Fibroblast of skin of left biceps (primary cell): ENCODE measurements around the gene LDHD.

Source experiments
- DNase-seq, 2 experiments: peaks; one replicate each; pipeline ENCODE4 v3.0.0-alpha.2; 2013; ENCODE audit warnings: low read depth in 2 of 2

The LDHD gene

DNA sequence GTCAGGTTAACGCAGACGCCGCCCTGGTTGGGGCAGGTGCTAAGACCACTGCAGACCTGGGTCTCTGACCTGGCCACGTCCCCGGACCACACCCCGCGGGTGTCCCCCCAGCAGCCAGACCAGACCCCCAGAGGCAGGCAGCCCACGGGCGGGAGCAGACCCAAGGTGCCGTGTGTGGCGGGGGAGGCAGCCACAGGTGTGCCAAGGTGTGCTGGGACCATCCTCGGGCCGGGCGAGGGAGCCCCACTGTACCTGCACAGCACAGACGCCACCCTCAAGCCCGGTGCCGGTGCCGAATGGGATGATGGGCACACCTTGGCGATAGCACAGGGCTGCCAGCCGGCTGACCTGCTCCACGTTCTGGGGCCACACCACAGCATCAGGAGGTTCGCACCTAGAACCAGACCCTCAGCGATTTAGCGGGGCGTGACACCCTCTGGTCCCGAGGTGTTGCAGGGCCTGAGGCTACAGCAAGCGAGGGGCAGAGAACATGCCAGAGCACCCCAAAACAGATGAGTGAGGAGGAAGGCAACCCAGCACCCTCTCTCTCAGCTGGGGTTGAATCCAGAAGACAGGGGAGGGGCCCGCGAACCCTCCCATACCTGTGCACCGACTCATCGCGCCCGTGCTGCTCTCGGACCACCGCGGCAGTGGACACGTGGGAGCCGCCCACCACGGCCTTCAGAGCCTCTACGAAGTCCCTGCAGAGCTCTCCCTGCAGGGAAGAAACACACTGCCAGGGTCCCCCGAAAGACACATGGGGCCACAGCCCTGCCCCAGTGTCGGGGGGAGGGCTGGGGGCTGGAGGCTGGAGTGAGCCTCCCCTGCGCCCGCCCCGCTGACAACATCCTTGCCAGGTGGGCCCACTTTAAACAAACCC lies 1.4 kb downstream of the LDHD start:
- no peak for DNase-seq

GRCh38 chr16:75114179-75114945 lies 2.2 kb downstream of the LDHD start:
- DNase-seq, result no peak

GRCh38 chr16:75113541-75114121 lies 2.9 kb downstream of the LDHD start:
- DNase-seq, result no peak

DNA sequence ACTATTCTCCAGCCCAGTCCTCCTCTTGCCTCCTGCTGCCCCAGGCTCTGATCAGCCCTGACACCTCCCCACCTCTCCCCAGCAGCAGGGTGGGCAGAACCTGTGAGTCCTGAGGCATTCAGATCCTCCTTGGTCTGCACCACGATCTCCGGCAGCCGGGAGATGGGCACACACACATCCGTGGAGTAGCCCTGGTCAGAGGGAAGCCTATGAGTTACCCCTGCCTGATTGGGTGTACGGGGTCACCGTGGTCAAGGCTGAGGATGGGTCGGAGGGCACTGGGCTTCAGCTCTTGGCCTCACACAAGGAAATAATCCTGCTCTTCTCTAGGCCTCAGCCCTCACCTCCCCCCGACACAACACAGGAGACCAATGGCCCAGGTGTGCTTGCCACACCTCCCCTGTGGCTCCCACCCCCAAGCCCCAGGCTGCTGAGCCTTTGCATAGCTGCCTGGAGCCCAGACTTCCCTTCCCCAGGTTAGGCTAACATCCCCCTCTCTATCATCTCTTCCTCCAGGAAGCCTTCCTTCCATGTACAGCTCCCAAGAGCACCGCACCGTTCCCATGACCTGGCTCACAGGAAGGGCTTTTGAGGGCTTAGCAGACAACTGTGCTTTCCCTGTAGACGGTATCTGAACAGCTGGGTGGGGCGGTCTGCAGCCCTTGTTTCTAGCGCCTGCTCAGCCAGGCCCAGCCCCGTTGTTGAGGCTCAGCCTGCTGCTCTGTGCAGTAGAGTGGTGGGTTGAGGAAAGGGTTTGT lies 3.7 kb downstream of the LDHD start:
- DNase-seq, result no peak

DNA sequence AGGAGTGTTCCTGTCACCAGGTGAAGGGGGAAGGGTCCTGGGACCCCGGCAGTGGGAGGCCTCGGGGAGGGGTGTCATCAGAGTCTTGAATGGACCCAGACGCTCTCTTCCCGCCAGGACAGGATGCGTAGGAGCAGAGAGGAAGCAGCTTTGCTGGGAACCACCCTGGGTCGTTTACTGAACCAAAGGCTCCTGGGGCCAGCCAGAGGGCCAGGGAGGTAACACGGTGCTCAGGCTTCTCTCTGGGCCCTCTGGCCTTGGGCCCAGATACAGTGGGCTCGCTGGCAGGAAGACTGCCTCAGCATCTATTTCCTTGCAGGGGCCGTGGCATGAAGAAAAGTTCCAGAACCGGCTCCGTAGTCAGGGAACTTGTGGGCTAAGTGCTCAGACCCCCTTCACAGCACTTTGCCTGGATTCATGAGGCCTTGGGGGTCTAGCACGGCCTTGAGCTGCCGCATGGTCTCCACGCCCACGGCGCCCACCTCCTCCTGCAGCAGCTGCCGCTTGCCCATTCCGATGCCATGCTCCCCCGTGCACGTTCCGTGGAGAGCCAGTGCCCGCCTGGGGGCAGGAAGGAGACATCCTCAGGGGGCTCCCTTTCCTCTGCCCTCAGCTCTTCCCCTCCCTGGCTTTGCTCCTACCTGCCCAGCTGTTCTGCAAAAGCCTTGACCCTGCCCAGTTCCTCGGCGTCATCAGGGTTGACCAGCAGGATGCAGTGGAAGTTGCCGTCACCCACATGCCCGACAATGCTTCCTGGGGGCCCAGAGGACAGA lies 4.4 kb downstream of the LDHD start:
- DNase-seq, result no peak

- DNase-seq, result no peak
Observed at GRCh38 chr16:75111514-75111940, 5.1 kb downstream of the LDHD start.

DNA sequence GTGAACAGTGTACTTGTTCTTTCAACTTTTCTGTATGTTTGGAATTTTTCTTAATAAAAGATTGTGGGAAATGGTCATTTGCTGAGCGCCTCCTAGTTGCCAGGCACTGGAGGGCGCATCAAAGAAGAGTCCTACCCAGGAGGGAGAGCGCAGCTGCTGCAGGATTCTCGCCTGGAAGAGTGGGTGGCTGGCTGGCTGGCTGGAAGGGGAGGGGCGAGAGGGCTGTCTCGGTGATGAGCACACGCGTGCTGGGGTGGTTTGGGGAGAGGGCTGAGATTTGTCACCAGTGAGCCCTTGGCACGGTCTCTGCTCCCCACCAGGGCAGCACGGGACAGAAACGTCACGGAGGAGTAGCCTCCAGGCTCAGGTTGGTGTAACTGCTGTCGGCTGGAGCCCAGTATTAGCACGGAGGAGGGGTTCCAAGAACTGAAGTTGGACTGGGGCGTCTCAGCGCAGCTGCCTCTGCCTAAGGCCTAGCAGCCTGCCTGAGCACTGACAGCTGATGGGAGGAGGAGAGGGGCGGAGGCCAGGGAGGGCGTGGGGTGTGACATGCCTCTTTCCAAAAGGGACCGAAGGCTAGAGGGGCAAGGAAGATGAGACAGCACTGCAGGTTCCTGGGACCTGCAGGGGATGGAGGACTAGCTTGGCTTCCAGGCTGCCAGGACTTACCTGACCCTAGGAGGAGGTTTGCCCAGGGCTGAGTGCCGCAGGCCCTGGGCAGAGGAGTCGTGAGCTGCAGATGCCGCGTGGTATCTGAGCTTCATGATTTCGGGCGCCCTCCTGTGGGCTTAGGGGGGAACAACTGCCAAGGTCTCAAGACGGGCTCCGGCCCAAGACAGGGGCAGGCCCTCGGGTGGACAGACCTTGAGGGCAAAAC lies 5.7 kb downstream of the LDHD start:
- DNase-seq, result peak; percentile 37 to 60

DNA sequence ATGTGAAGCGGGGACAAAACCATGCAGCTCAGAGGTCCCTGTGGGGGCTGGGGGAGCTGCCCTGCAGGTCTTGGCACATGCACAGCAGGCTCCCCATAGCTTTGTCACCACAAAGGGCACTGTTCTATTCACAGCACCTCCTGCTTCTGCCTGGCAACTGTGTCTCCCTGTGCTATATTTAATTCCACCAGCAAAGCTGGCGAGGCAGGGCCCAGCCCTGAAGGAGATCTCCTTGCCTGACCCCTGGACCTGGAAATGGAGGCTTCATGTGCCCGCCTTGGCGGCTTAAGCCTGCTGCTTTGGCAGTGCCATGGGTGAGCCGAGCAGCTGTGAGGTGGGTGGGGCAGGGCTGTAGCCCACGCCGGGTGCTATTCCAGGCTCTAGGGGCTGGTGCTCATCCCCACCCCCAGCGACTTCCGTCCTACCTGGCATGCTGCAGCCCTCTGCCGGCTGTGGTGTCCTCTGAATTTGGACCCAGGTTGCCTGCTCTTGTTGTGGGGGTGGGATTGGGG lies 6.8 kb downstream of the LDHD start:
- DNase-seq, result no peak

GRCh38 chr16:75108792-75109731 lies 7.5 kb downstream of the LDHD start:
- DNase-seq, result peak; percentile 58 to 59

GRCh38 chr16:75107505-75107904 lies 9.1 kb downstream of the LDHD start:
- no peak for DNase-seq

DNA sequence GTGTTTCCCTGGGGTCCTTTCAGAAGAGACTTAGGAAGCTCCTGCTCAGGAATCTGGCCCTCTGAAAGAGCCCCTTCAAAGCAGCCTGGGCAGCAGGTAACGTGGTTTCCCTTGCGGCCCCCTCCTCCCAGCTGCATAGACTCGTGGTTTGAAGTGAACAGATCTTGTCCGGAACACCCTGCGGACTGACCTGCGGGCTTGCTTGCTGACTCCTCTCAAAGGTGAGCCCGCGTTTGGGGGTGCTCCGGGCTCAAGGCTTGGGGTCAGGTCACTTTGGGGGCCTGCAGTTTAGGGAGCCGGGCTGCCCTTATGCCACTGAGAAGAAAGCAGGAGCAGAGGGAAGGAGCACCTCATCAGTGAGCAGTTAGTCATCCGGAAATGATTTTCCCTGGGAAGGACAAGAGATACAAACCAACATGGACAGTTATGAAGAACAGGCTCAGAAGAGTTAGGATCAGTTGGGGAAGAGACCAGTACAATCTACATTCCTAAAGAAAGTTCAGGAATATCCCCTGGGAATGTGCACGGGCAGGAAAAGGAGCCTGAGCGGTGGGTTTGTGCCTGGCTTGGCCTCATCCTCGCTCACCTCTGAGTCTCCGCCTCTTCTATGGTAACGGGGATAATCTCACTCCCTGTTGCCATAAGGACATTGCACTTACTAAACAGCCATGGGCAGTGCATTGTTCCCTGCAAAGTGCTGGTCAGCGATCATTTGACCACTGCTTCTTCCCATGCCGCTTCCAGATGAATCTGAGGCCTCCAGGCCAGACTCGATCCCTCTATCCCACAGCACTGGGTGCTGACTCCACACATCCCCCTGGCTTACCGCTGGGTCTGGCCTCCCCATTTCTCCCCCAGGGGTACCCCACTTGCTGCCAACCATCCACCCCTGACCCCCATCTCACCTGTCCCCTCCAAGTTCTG lies 10.0 kb downstream of the LDHD start:
- no peak for DNase-seq

GRCh38 chr16:75105306-75106061 lies 11.1 kb downstream of the LDHD start:
- no peak for DNase-seq

DNA sequence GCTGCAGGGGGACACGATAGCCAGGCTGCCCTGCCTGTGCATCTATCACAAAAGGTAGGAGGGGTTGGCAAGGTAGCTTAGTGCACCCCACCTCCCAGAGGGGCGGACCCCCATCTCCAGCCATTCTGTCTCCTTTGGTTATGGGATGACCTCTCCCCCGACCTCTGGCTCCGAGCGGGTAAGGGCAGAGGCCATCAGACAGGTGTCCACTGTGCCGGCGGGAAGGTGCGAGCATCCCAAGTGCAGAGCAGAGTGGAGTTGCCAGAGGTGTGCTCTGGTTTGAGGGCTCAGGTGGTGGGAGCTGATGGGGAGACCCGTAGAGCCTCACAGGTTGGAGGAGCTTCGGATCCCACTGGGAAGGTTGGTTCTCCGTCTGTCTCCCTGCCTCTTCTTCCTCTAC lies 11.7 kb downstream of the LDHD start:
- DNase-seq, result no peak

GRCh38 chr16:75103994-75104393 lies 12.6 kb downstream of the LDHD start:
- no peak for DNase-seq

- DNase-seq, result no peak
Observed at GRCh38 chr16:75102595-75102994, 14.0 kb downstream of the LDHD start.

GRCh38 chr16:75101635-75102034 lies 14.9 kb downstream of the LDHD start:
- DNase-seq, result no peak

- no peak for DNase-seq
Observed at GRCh38 chr16:75100603-75100990, 16.0 kb downstream of the LDHD start.
